K562 (cell line): ENCODE data around the gene NR2F2. TPM values are rescaled to one million over a fixed set of nuclear protein-coding genes. Genes with fewer than 3 reads are reported as not detected.

Experiments
- ATF1 ChIP-seq, 2 experiments: fragments of 450-650 bp in 1 of 2; IDR thresholded peaks; 2 replicates each; pipeline ENCODE4 v1.6.1; 2016; ENCODE audit warnings: missing compliant biosample characterization in 1 of 2, missing genetic modification characterization in 1 of 2
- BHLHE40 ChIP-seq: IDR thresholded peaks from 2 replicates; pipeline ENCODE4 v1.6.1; 2011; ENCODE audit warnings: low read length, improper control_type of control experiment
- CHAMP1 ChIP-seq: fragments of 450-650 bp; IDR thresholded peaks from 2 replicates; pipeline ENCODE4 v1.6.1; 2016; ENCODE audit warnings: mild to moderate bottlenecking
- CREB1 ChIP-seq, 2 experiments: sonication (generic) in 1 of 2; formaldehyde crosslinking in 1 of 2; IDR thresholded peaks; 2 replicates each; pipeline versions ENCODE4 v1.6.1 to v1.8.0; 2012 to 2022; ENCODE audit warnings: inconsistent platforms in 1 of 2, mild to moderate bottlenecking in 1 of 2, missing genetic modification reagents in 1 of 2, moderate library complexity in 1 of 2
- EGR1 ChIP-seq: fragments of 450-650 bp; conservative IDR thresholded peaks from 2 replicates; pipeline ENCODE4 v1.6.1; 2017; ENCODE audit warnings: mild to moderate bottlenecking
- FOXJ3 ChIP-seq: sonication (generic); formaldehyde crosslinking; IDR thresholded peaks from 2 replicates; pipeline ENCODE4 v1.4.0; 2020; ENCODE audit warnings: mild to moderate bottlenecking, missing genetic modification reagents
- HMGN3 ChIP-seq: IDR thresholded peaks from 2 replicates; pipeline ENCODE4 v1.6.1; 2011; ENCODE audit warnings: borderline replicate concordance, low read depth, mild to moderate bottlenecking, mixed read lengths, low read length; ENCODE audit not compliant: insufficient read length; ENCODE audit errors: extremely low read depth
- JUND ChIP-seq, 2 experiments: IDR thresholded peaks; 2 replicates in 1 of 2; 3 replicates in 1 of 2; pipeline ENCODE4 v1.6.1; 2011; ENCODE audit warnings: borderline replicate concordance in 2 of 2, low read depth in 2 of 2, low read length in 2 of 2, improper control_type of control experiment in 1 of 2, missing biosample characterization in 1 of 2, missing genetic modification characterization in 1 of 2, missing genetic modification reagents in 1 of 2
- MCM5 ChIP-seq: fragments of 450-650 bp; IDR thresholded peaks from 2 replicates; pipeline ENCODE4 v1.6.1; 2016; ENCODE audit warnings: low read depth
- MTA3 ChIP-seq: fragments of 450-650 bp; formaldehyde crosslinking; IDR thresholded peaks from 2 replicates; pipeline ENCODE4 v1.6.1; 2017; ENCODE audit warnings: mild to moderate bottlenecking, borderline replicate concordance
- NBN ChIP-seq: fragments of 450-650 bp; IDR thresholded peaks from 2 replicates; pipeline ENCODE4 v1.6.1; 2016; ENCODE audit warnings: low read depth, mild to moderate bottlenecking
- NR4A1 ChIP-seq, 2 experiments: fragments of 250-450 bp in 1 of 2; fragments of 450-650 bp in 1 of 2; sonication (Bioruptor Pico) in 1 of 2; IDR thresholded peaks; 2 replicates each; pipeline versions ENCODE4 v1.4.0 to v1.6.1; 2016 to 2020; ENCODE audit warnings: mild to moderate bottlenecking in 2 of 2, missing compliant biosample characterization in 1 of 2, missing genetic modification characterization in 1 of 2, moderate library complexity in 1 of 2
- PTRF ChIP-seq: fragments of 450-650 bp; IDR thresholded peaks from 2 replicates; pipeline ENCODE4 v1.6.1; 2016; ENCODE audit warnings: mild to moderate bottlenecking, missing genetic modification characterization, missing compliant biosample characterization
- RBFOX2 ChIP-seq: fragments of 200-400 bp; formaldehyde crosslinking; IDR thresholded peaks from 2 replicates; pipeline ENCODE4 v1.6.1; 2017; ENCODE audit warnings: low read depth, mild to moderate bottlenecking, low read length, moderate library complexity
- SIN3A ChIP-seq, 2 experiments: fragments of 150-350 bp in 1 of 2; IDR thresholded peaks; 2 replicates each; pipeline ENCODE4 v1.6.1; 2011 to 2016; ENCODE audit warnings: borderline replicate concordance in 2 of 2, low read depth in 2 of 2, low read length in 2 of 2, mild to moderate bottlenecking in 2 of 2, moderate library complexity in 2 of 2; ENCODE audit not compliant: control insufficient read depth in 1 of 2
- SMC3 ChIP-seq: conservative IDR thresholded peaks from 2 replicates; pipeline ENCODE4 v1.6.1; 2011; ENCODE audit warnings: low read depth, low read length, improper control_type of control experiment; ENCODE audit not compliant: insufficient read depth
- SRF ChIP-seq, 2 experiments: fragments of 250-450, 450-650 bp in 1 of 2; sonication (Bioruptor Pico) in 1 of 2; sonication (generic) in 1 of 2; formaldehyde crosslinking; IDR thresholded peaks; 2 replicates each; pipeline versions ENCODE4 v1.5.0 to v1.5.1; 2020 to 2022; ENCODE audit warnings: mild to moderate bottlenecking in 1 of 2, missing genetic modification reagents in 1 of 2
- ZFP91 ChIP-seq: sonication (generic); formaldehyde crosslinking; IDR thresholded peaks from 2 replicates; pipeline ENCODE4 v1.8.0; 2022; ENCODE audit warnings: mild to moderate bottlenecking, missing genetic modification reagents
- ZKSCAN1 ChIP-seq: fragments of 150-350 bp; IDR thresholded peaks from 2 replicates; pipeline ENCODE4 v1.6.1; 2016; ENCODE audit warnings: low read depth, low read length
- ZNF277 ChIP-seq: fragments of 250-450 bp; sonication (Bioruptor Pico); IDR thresholded peaks from 2 replicates; pipeline ENCODE4 v1.8.0; 2022; ENCODE audit warnings: inconsistent platforms, mild to moderate bottlenecking, moderate library complexity, borderline replicate concordance
- polyA plus RNA-seq, 8 experiments: library from polyadenylated mRNA; depleted of rRNA in 4 of 8; stranded (reverse) in 5 of 8; unstranded in 3 of 8; fragments of >200 nt; fragmentation: Nextera tagmentation in 2 of 8; fragmentation: Illumina TruSeq in 1 of 8; extraction: Ambion mirVana in 2 of 8; extraction: Trizol in 1 of 8; gene quantifications; 2 replicates each; pipeline versions ENCODE4 v1.2.1 to v1.2.3, GENCODE V29; 2011 to 2014; ENCODE audit warnings: inconsistent platforms in 1 of 8, missing spikeins in 1 of 8
- total RNA-seq, 7 experiments: library from RNA; depleted of rRNA in 6 of 7; stranded (reverse); fragments of >200 nt in 6 of 7; fragmentation: Illumina TruSeq in 2 of 7; extraction: Trizol in 2 of 7; gene quantifications; 2 replicates each; pipeline versions ENCODE4 v1.2.1 to v1.2.3, GENCODE V29; 2011 to 2021; ENCODE audit warnings: low replicate concordance in 1 of 7
- TF ChIP-seq, protein P1 (sequence below): fragments of 250-450 bp; sonication (Bioruptor Pico); IDR thresholded peaks from 2 replicates; pipeline ENCODE4 v1.8.0; 2022; ENCODE audit warnings: moderate library complexity, mild to moderate bottlenecking, inconsistent platforms

NR2F2 gene
- total and polyA plus RNA-seq, 9 of the 15 experiments (the other 6 are each of a cell fraction or from before 2014, with no cell fraction given), result 6.0 to 51.8 (median 11.1) TPM

- TF ChIP-seq SRF (CRISPR knock-in tag; IDR thresholded peaks at IDR 0.05) (0 out of 4 replicates have a peak, but pooled peaks of 1 of the 2 experiments have one; percentile 22), HMGN3 (no peak), BHLHE40 (no peak), SMC3 (peak; percentile 80), MTA3 (no peak), JUND (IDR thresholded peaks at IDR 0.05; ENCODE audit: borderline replicate concordance, low read depth, low read length) (0 out of 2 replicates have a peak, but pooled peaks have one; percentile 29), JUND (tag; IDR thresholded peaks at IDR 0.05; ENCODE audit: borderline replicate concordance, low read depth, low read length) (no peak), CREB1 (IDR thresholded peaks at IDR 0.05) (no peak), CREB1 (CRISPR knock-in tag; IDR thresholded peaks at IDR 0.05) (no peak), ATF1 (CRISPR knock-in tag; IDR thresholded peaks at IDR 0.05) (no peak), ATF1 (tag; IDR thresholded peaks at IDR 0.05) (0 out of 2 replicates have a peak, but pooled peaks have one; percentile 26), ZFP91 (peak; percentile 90), FOXJ3 (CRISPR knock-in tag) (no peak), NBN (peak; percentile 47; the same call in 1 of the 2 replicates), ZKSCAN1 (no peak), RBFOX2 (peak; percentile 44), CHAMP1 (no peak; the same call in 1 of the 2 replicates), ZNF277 (CRISPR knock-in tag) (no peak), NR4A1 (CRISPR knock-in tag; IDR thresholded peaks at IDR 0.05) (no peak), NR4A1 (tag; IDR thresholded peaks at IDR 0.05) (no peak), SIN3A (IDR thresholded peaks at IDR 0.05; ENCODE audit: borderline replicate concordance in 2 of 2, control insufficient read depth in 1 of 2, low read depth in 2 of 2, low read length in 2 of 2) (no peak; a peak in 1 of 4 replicates), EGR1 (no peak), PTRF (tag) (no peak), MCM5 (no peak)
- TF ChIP-seq, protein P1, sequence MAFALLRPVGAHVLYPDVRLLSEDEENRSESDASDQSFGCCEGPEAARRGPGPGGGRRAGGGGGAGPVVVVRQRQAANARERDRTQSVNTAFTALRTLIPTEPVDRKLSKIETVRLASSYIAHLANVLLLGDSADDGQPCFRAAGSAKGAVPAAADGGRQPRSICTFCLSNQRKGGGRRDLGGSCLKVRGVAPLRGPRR (CRISPR knock-in tag), result no peak
These were observed 3.3 kb upstream of the NR2F2 start (continued) for GRCh38 chr15:96327155-96327741.
